Pancreas (tissue), 10 donors: Measurements from ENCODE around the gene ITPR1. TPM values are rescaled to one million over a fixed set of nuclear protein-coding genes. Genes with fewer than 3 reads are reported as not detected.
A peak's percentile ranks its signal among the peaks of the same experiment; 100 is the strongest.

ENCODE experiments used
- ATAC-seq, 4 donors: fragments of 200-7000 bp; cut with Tn5 transposase; one replicate each; pipeline versions ENCODE4 v1.8.0 to v1.9.1; 2020; ENCODE audit warnings: mild to moderate bottlenecking in 4 of 4, moderate library complexity in 4 of 4
- DNase-seq, 6 donors: peaks; one replicate each; pipeline ENCODE4 v3.0.0-alpha.2; 2020
- FAIRE-seq: peaks from 2 replicates; lab custom pipeline; 2012; peaks lifted over from hg19 to GRCh38; lab: Jason Lieb, UNC
- H3K27ac ChIP-seq, 4 donors: fragments of 200-600 bp; sonication (generic); 1 replicate in 3 of 4; 2 replicates in 1 of 4; pipeline versions ENCODE4 v1.5.0 to v1.8.0; 2020
- H3K27me3 ChIP-seq, 4 donors: fragments of 200-600 bp; one replicate each; pipeline ENCODE4 v1.8.0; 2021
- H3K36me3 ChIP-seq, 3 donors: fragments of 200-600 bp; sonication (generic) in 1 of 3; one replicate each; pipeline versions ENCODE4 v1.5.0 to v1.8.0; 2020 to 2021
- H3K4me1 ChIP-seq, 3 donors: fragments of 200-600 bp; one replicate each; pipeline ENCODE4 v1.8.0; 2021
- H3K4me3 ChIP-seq, 4 donors: fragments of 200-600 bp; sonication (generic) in 2 of 4; one replicate each; pipeline versions ENCODE4 v1.5.0 to v1.8.0; 2020 to 2021
- H3K9me3 ChIP-seq, 4 donors: fragments of 200-600 bp; one replicate each; pipeline ENCODE4 v1.8.0; 2021
- WGBS, 2 donors: extraction: QIAGEN DNeasy Blood & Tissue Kit; methylation state at CpG; one replicate each; pipeline ENCODE4 v1.1.7; 2013; 5-methylcytosine and 5-hydroxymethylcytosine counted together
- intact Hi-C, 3 donors: fragments of 100-400 bp; cut with DNase I; formaldehyde crosslinking; loops; one replicate each; pipeline versions ENCODE4 v1.11.1 to v1.14.2; 2022
- polyA plus RNA-seq, 2 donors: library from polyadenylated mRNA; stranded (reverse); fragments of 200-250 nt; gene quantifications; one replicate each; pipeline ENCODE4 v1.2.3, GENCODE V29; 2013
- total RNA-seq, 6 donors: library from RNA; stranded (reverse); fragmentation: NEBNext Ultra II Directional in 4 of 6; extraction: Animal tissue kit (Norgen Biotek cat#: 25700) in 4 of 6; gene quantifications; one replicate each; pipeline versions ENCODE4 v1.2.1 to v1.2.4, GENCODE V29; 2021 to 2023
- TF ChIP-seq, protein P1 (sequence below), 4 donors: fragments of 200-600 bp; sonication (generic) in 3 of 4; IDR thresholded peaks; one replicate each; pipeline versions ENCODE4 v1.5.0 to v1.8.0; 2021; ENCODE audit warnings: antibody characterized with exemption in 4 of 4
- donor health status: healthy with polysubstance abuse.
- donor health status: DM: no; HTN: no; CAD: no; lungs with moderate emphysema.
- donor health status: DM: no; HTN: no; CAD: no.
- donor health status: control.
- donor health status: control.
- donor health status: Bipolar disorder and iron deficiency.
- donor health status: DM: yes; HTN: yes; CAD: no.
- donor health status: DM: no; HTN: no; CAD: no.
- donor health status: DM: no; HTN: no; CAD: no.
- donor health status: DM: yes; HTN: yes; CAD: no.

ITPR1 gene
- total and polyA plus RNA-seq, 8 donors: 4.5 to 19.1 (median 10.1) TPM

- DNase-seq (no peak), ATAC-seq (no peak), FAIRE-seq (no peak)
- no peaks in the 10 kb centered on the region for H3K36me3 ChIP-seq
- TF ChIP-seq, protein P1, sequence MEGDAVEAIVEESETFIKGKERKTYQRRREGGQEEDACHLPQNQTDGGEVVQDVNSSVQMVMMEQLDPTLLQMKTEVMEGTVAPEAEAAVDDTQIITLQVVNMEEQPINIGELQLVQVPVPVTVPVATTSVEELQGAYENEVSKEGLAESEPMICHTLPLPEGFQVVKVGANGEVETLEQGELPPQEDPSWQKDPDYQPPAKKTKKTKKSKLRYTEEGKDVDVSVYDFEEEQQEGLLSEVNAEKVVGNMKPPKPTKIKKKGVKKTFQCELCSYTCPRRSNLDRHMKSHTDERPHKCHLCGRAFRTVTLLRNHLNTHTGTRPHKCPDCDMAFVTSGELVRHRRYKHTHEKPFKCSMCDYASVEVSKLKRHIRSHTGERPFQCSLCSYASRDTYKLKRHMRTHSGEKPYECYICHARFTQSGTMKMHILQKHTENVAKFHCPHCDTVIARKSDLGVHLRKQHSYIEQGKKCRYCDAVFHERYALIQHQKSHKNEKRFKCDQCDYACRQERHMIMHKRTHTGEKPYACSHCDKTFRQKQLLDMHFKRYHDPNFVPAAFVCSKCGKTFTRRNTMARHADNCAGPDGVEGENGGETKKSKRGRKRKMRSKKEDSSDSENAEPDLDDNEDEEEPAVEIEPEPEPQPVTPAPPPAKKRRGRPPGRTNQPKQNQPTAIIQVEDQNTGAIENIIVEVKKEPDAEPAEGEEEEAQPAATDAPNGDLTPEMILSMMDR (IDR thresholded peaks at IDR 0.05): no peak
- no peaks in the 10 kb centered on the region for H3K4me1 ChIP-seq
- H3K27ac ChIP-seq: no peak overlapping the region
- intact Hi-C loops: no loop called here
- 64 to 65% methylated on average over 5 of the region's 5 CpGs for WGBS, 2 donors
- H3K27me3 ChIP-seq: no peaks in the 10 kb centered on the region
- H3K9me3 ChIP-seq: no peaks in the 10 kb centered on the region
- H3K4me3 ChIP-seq: no peak overlapping the region
Measured at GRCh38 chr3:4497005-4497692, 4.0 kb downstream of the ITPR1 start.

DNA sequence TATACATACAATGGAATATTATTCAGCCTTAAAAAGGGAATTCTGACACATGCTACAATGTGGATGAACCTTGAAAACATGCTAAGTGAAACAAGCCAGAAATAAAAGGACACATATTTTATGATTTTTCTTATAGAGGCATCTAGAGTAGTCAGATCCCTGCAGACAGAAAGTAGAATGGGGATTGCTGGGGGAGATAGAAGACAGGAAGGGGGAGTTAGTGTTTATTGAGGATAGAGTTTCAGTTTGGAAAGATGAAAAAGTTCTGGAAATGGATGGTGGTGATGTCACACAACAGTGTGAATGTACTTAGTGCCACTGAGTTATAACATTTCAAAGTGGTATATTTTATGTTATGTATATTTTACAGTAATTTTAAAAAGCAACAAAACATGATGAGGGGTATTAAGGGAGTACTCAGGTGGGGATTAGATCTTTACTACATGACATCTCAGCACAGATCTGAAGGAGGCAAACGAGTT is 4.7 kb downstream of the ITPR1 start:
- H3K27ac ChIP-seq: no peak overlapping the region

GRCh38 chr3:4498446-4498845 is 5.3 kb downstream of the ITPR1 start:
- Histone ChIP-seq H3K27ac (no peak overlapping the region), H3K4me1 (no peaks in the 10 kb centered on the region)

More for the DNA sequence above, 4.7 kb downstream of the ITPR1 start:
- no peak overlapping the region for H3K4me3 ChIP-seq
- intact Hi-C loops: no loop called here
- H3K9me3 ChIP-seq: no peaks in the 10 kb centered on the region
- no peak for ATAC-seq
- H3K27me3 ChIP-seq: no peaks in the 10 kb centered on the region
- no peak for FAIRE-seq
- TF ChIP-seq, protein P1 (IDR thresholded peaks at IDR 0.05): no peak
- no peaks in the 10 kb centered on the region for H3K36me3 ChIP-seq
- no peak for DNase-seq
- WGBS, 2 donors: 37 to 52% methylated on average over 1 of the region's 1 CpG
- H3K4me1 ChIP-seq: no peaks in the 10 kb centered on the region

GRCh38 chr3:4501437-4501836 is 8.3 kb downstream of the ITPR1 start:
- no peak for FAIRE-seq
- no peak overlapping the region for H3K27ac ChIP-seq
- ATAC-seq: peak in 1 of 4 donors; percentile 32
- no peaks in the 10 kb centered on the region for H3K9me3 ChIP-seq
- intact Hi-C loops: no loop called here
- H3K27me3 ChIP-seq: no peaks in the 10 kb centered on the region
- no peak overlapping the region for H3K4me3 ChIP-seq
- WGBS, 2 donors: 50 to 59% methylated on average over 3 of the region's 3 CpGs
- peaks cover 0 to 5% (median 0%) of the 10 kb centered on the region in 3 donors for H3K4me1 ChIP-seq
- H3K36me3 ChIP-seq: no peaks in the 10 kb centered on the region
- TF ChIP-seq, protein P1 (IDR thresholded peaks at IDR 0.05): no peak
- no peak for DNase-seq

More at GRCh38 chr3:4498446-4498845, 5.3 kb downstream of the ITPR1 start:
- H3K4me3 ChIP-seq: no peak overlapping the region
- no peak for ATAC-seq
- 61 to 69% methylated on average over 5 of the region's 5 CpGs for WGBS, 2 donors
- TF ChIP-seq, protein P1 (IDR thresholded peaks at IDR 0.05): no peak
- no peak for DNase-seq
- intact Hi-C loops: no loop called here
- H3K36me3 ChIP-seq: no peaks in the 10 kb centered on the region
- H3K27me3 ChIP-seq: no peaks in the 10 kb centered on the region
- FAIRE-seq: no peak
- no peaks in the 10 kb centered on the region for H3K9me3 ChIP-seq

DNA sequence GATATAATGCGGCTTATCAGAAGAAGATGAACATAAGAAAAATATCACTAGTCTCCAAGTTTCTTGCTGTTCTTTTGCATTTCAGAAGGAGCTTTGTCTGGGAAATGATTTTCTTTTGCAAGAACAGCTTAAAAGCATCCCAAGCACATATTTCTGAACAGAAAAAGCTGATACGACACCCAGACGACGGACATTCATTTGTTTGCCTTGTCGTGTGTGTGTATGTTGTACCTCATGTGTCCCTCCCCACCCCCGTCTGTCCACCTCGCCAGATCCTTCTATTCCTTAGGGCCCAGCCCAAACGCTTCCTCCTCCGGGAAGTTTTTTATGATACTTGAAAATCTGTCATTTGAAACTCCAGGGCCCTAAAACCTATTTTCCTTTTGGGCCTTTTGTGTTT is 8.8 kb downstream of the ITPR1 start:
- DNase-seq (no peak), ATAC-seq (no peak)
- WGBS, 2 donors: 67 to 77% methylated on average over 9 of the region's 9 CpGs

More for the DNA sequence above, 8.8 kb downstream of the ITPR1 start:
- Histone ChIP-seq H3K4me3 (no peak overlapping the region), H3K27ac (no peak overlapping the region), H3K4me1 (peaks cover 0 to 5% (median 0%) of the 10 kb centered on the region in 3 donors), H3K27me3 (no peaks in the 10 kb centered on the region), H3K9me3 (no peaks in the 10 kb centered on the region), H3K36me3 (no peaks in the 10 kb centered on the region)
- TF ChIP-seq, protein P1 (IDR thresholded peaks at IDR 0.05): no peak
- intact Hi-C loops: no loop called here
- FAIRE-seq: no peak
